Measurements from ENCODE around the gene EXD3.

DNA sequence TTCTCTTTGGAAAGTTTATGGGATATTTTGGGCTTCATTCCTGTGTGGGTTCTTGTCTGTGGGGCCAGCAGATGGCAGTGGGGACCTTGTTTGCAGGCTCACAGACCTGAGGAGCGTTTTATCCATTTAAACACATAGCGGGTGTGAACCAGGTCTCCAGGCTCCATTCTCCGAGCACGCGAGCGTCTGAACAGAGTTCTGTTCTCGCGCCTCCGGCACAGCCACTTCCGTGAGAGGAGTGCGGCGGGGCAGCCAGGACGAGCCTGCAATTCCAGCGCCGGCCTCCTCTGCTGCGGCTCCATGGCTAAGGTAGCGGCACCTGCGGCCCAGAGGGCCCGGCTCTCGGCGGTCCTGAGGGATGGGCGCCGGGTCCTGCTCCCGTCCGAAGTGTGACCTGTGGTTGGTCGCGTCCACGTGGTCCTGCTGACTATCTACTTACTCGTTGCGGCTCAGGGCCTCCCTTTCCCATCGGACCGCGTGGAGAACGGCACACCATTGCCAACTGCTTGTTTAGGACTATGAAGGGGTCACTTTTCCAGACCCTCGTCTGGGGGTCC is 128.2 kb downstream of the EXD3 start:
- no peak for TF ChIP-seq ELF1 (IDR thresholded peaks at IDR 0.05)
- TF ChIP-seq CTCF (IDR thresholded peaks at IDR 0.05): peak; percentile 33; the same call in 1 of the 2 replicates
- no peak for TF ChIP-seq EZH2phosphoT487 (IDR thresholded peaks at IDR 0.05; ENCODE audit: borderline replicate concordance, low read depth)
- no peak for TF ChIP-seq GABPA (IDR thresholded peaks at IDR 0.05; ENCODE audit: low read depth)
- TF ChIP-seq FOSL2 (IDR thresholded peaks at IDR 0.05; ENCODE audit: borderline replicate concordance, low read depth): no peak
- TF ChIP-seq POLR2AphosphoS5 (IDR thresholded peaks at IDR 0.05; ENCODE audit: low read depth, low read length): no peak

All from SK-N-SH (cell line).